Kidney glomerular epithelial cell (primary cell): ENCODE results near the gene CBFA2T3.

Experiments used
- DNase-seq: peaks from one replicate; lab custom pipeline; 2025; lab: John Stamatoyannopoulos, UW

The CBFA2T3 gene

GRCh38 chr16:88962478-88963152, 14.4 kb downstream of the CBFA2T3 start:
- DNase-seq, result no peak

- DNase-seq, result no peak
These were observed 16.0 kb downstream of the CBFA2T3 start for GRCh38 chr16:88961011-88961410.

- DNase-seq, result no peak
These were observed 16.5 kb downstream of the CBFA2T3 start for GRCh38 chr16:88960516-88960915.

GRCh38 chr16:88959022-88959421, 18.0 kb downstream of the CBFA2T3 start:
- DNase-seq, result no peak

GRCh38 chr16:88957887-88958577, 19.0 kb downstream of the CBFA2T3 start:
- no peak for DNase-seq

GRCh38 chr16:88957433-88957767, 19.6 kb downstream of the CBFA2T3 start:
- DNase-seq, result no peak

GRCh38 chr16:88956546-88957432, 20.2 kb downstream of the CBFA2T3 start:
- DNase-seq, result no peak

GRCh38 chr16:88955906-88956305, 21.1 kb downstream of the CBFA2T3 start:
- no peak for DNase-seq

- no peak for DNase-seq
These were observed 23.9 kb downstream of the CBFA2T3 start for GRCh38 chr16:88953003-88953690.

- DNase-seq, result no peak
These were observed 25.0 kb downstream of the CBFA2T3 start for GRCh38 chr16:88951989-88952388.

- no peak for DNase-seq
These were observed 25.5 kb downstream of the CBFA2T3 start for GRCh38 chr16:88951501-88951900.

GRCh38 chr16:88948781-88949490, 28.1 kb downstream of the CBFA2T3 start:
- no peak for DNase-seq

- no peak for DNase-seq
These were observed 31.5 kb downstream of the CBFA2T3 start for GRCh38 chr16:88945473-88945872.

GRCh38 chr16:88943741-88944140, 33.3 kb downstream of the CBFA2T3 start:
- no peak for DNase-seq

GRCh38 chr16:88943131-88943664, 33.8 kb downstream of the CBFA2T3 start:
- DNase-seq, result no peak

- no peak for DNase-seq
These were observed 34.8 kb downstream of the CBFA2T3 start for GRCh38 chr16:88941913-88942909.

GRCh38 chr16:88940862-88941817, 35.9 kb downstream of the CBFA2T3 start:
- DNase-seq, result no peak

GRCh38 chr16:88939972-88940861, 36.8 kb downstream of the CBFA2T3 start:
- no peak for DNase-seq
